Chondrocyte (in vitro differentiated cells): ENCODE results near the gene PEX10. TPM values are rescaled to one million over a fixed set of nuclear protein-coding genes. Genes with fewer than 3 reads are reported as not detected.
A peak's percentile ranks its signal among the peaks of the same experiment; 100 is the strongest.

Source experiments
- DNase-seq: peaks from one replicate; pipeline ENCODE4 v3.0.0; 2021; ENCODE audit warnings: mixed read lengths, low spot score
- H3K27ac Mint-ChIP-seq: one replicate; pipeline ENCODE4 v1.8.0; 2021; ENCODE audit warnings: mild to moderate bottlenecking, moderate library complexity, mixed read lengths; ENCODE audit not compliant: unreplicated experiment
- H3K27me3 Mint-ChIP-seq: 2 replicates; pipeline ENCODE4 v1.8.0; 2021; ENCODE audit warnings: low read depth, mixed read lengths
- H3K36me3 Mint-ChIP-seq: 2 replicates; pipeline ENCODE4 v1.8.0; 2021; ENCODE audit warnings: low read depth, mixed read lengths
- H3K4me1 Mint-ChIP-seq: 2 replicates; pipeline ENCODE4 v1.8.0; 2021; ENCODE audit warnings: low read depth, mild to moderate bottlenecking, mixed read lengths
- H3K4me3 Mint-ChIP-seq: one replicate; pipeline ENCODE4 v1.8.0; 2021; ENCODE audit warnings: mild to moderate bottlenecking, moderate library complexity, mixed read lengths; ENCODE audit not compliant: unreplicated experiment
- H3K9me3 Mint-ChIP-seq: 2 replicates; pipeline ENCODE4 v1.8.0; 2021; ENCODE audit warnings: low read depth, mixed read lengths
- CTCF ChIP-seq: fragments of 200-600 bp; sonication (generic); IDR thresholded peaks from 2 replicates; pipeline ENCODE4 v1.5.0; 2021; ENCODE audit warnings: antibody characterized with exemption, mild to moderate bottlenecking, moderate library complexity
- total RNA-seq: library from RNA; stranded (reverse); gene quantifications from 3 replicates; pipeline ENCODE4 v1.2.1, GENCODE V29; 2021

PEX10 gene
- total RNA-seq, 1 donor from 2014 or later = 23.4 TPM

- no peak overlapping the region for H3K4me3 Mint-ChIP-seq
- no peaks in the 10 kb centered on the region for H3K36me3 Mint-ChIP-seq
- H3K27me3 Mint-ChIP-seq = peaks cover 15% of the 10 kb centered on the region
- no peak for DNase-seq
- no peak for TF ChIP-seq CTCF
- H3K9me3 Mint-ChIP-seq = no peaks in the 10 kb centered on the region
- no peaks in the 10 kb centered on the region for H3K4me1 Mint-ChIP-seq
- no peak overlapping the region for H3K27ac Mint-ChIP-seq
Observed at GRCh38 chr1:2430592-2430973, 18.2 kb upstream of the PEX10 start.

DNA sequence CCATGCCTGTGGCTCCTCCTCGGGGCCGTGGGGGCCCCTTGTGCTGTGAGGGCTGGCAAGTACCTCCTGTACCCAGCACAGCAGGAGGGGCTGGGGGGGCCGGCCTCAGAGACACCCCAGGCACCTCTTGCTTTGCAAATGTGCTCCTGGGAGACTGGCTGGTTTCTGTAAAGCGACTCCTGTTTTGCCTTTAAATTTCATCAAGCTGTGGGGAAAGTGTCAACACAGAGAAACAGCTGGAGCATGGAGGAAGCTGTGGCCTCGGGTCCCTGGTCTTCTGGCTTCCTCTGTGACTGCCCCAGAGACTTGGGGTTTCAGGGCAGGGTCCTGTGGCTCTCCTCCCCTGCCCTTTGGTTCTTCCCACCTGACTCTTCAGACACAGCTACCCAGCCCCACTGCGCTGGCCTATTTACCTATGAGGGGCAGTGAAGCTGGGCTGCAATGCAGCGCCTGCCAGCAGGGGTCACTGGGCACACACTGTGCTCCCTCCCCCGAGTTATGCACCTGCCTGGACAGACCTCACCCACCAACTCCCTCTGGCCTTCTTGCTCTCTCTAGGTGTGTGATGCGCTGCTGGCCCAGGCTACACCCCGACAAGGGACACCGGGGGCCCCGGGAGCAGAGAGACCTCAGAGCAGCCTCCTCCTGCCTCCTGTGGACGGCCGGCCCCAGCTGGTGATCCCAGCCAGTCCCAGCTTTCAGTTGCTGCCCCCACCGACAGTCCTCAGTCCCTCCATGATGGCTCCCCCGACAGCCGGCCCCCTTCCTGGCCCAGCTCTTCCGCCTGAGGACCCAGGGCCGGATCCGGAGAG lies 17.6 kb upstream of the PEX10 start:
- Mint-ChIP-seq H3K27ac (no peak overlapping the region), H3K4me3 (no peak overlapping the region), H3K4me1 (no peaks in the 10 kb centered on the region), H3K36me3 (no peaks in the 10 kb centered on the region), H3K9me3 (no peaks in the 10 kb centered on the region), H3K27me3 (peaks cover 12% of the 10 kb centered on the region)
- peak; percentile 61 for TF ChIP-seq CTCF
- no peak for DNase-seq

DNA sequence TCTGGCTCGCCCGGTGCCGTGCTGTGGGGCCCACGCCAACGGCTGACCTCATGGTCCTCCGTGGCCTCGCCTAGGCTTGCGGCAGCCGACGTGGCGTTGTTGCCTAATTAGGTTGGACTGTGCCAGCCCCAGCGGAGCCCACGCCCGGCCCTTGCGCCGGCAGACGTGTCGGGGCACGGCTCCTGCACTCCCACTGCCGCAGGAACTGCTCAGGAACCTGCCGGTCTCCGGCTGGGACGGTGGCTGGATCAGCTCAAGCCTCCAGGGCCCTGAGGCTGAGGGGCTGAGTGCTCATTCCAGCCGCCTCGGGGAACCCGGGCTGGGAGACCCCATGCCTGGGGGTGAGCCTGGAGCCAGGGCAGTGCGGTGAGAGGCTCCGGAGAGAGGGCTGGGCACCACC lies 16.1 kb upstream of the PEX10 start:
- TF ChIP-seq CTCF = no peak
- DNase-seq = no peak
- H3K4me3 Mint-ChIP-seq = no peak overlapping the region

GRCh38 chr1:2427976-2428375 lies 15.6 kb upstream of the PEX10 start:
- peaks cover 1% of the 10 kb centered on the region for H3K36me3 Mint-ChIP-seq

More for the DNA sequence above, 16.1 kb upstream of the PEX10 start:
- Mint-ChIP-seq H3K27ac (no peak overlapping the region), H3K36me3 (peaks cover under 1% of the 10 kb centered on the region), H3K9me3 (peaks cover 1% of the 10 kb centered on the region), H3K27me3 (peaks cover 5% of the 10 kb centered on the region), H3K4me1 (no peaks in the 10 kb centered on the region)

GRCh38 chr1:2427051-2427450 lies 14.7 kb upstream of the PEX10 start:
- Mint-ChIP-seq H3K9me3 (peaks cover 4% of the 10 kb centered on the region), H3K36me3 (peaks cover 1% of the 10 kb centered on the region), H3K4me1 (no peaks in the 10 kb centered on the region), H3K27ac (no peak overlapping the region), H3K4me3 (no peak overlapping the region), H3K27me3 (peaks cover 1% of the 10 kb centered on the region)
- DNase-seq = no peak
- TF ChIP-seq CTCF = no peak

More at GRCh38 chr1:2427976-2428375, 15.6 kb upstream of the PEX10 start:
- Mint-ChIP-seq H3K27ac (no peak overlapping the region), H3K4me1 (no peaks in the 10 kb centered on the region), H3K9me3 (peaks cover 4% of the 10 kb centered on the region), H3K27me3 (peaks cover 2% of the 10 kb centered on the region), H3K4me3 (no peak overlapping the region)
- no peak for DNase-seq
- TF ChIP-seq CTCF = no peak
